ENCODE results near the gene IZUMO3.
"Not testable (repeated sequence)": the region's sequence is repeated elsewhere in the genome, so short reads cannot be mapped to it uniquely, and the experiment has no call there.

Gene IZUMO3

GRCh38 chr9:24545847-24546522 lies at the start of gene IZUMO3:
Gene IZUMO3 (minus strand): TSS chr9:24545897. CDS start chr9:24545649, 248 bp downstream.
- no peak for DNase-seq (ENCODE audit: low read depth)
- Histone ChIP-seq H3K36me3 (ENCODE audit: control insufficient read depth, insufficient read depth, low read length, severe bottlenecking) (no peaks in the 10 kb centered on the region), H3K27me3 (replicated peaks; ENCODE audit: control insufficient read depth, insufficient read depth, low read length) (no peaks in the 10 kb centered on the region), H3K4me3 (ENCODE audit: low read length) (no peak within 1 kb of the TSS), H3K9ac (ENCODE audit: low read length) (no peak within 1 kb of the TSS), H3K4me1 (ENCODE audit: control insufficient read depth, insufficient read depth, low read length) (no peaks in the 10 kb centered on the region), H3K9me3 (ENCODE audit: control insufficient read depth, low read length) (no peaks in the 10 kb centered on the region)

GRCh38 chr9:24594234-24594850 lies 48.6 kb upstream of the IZUMO3 start:
- Histone ChIP-seq H3K9me3 (ENCODE audit: control insufficient read depth, low read length) (no peaks in the 10 kb centered on the region), H3K27me3 (replicated peaks; ENCODE audit: control insufficient read depth, insufficient read depth, low read length) (no peaks in the 10 kb centered on the region), H3K4me3 (ENCODE audit: low read length) (no peak overlapping the region), H3K36me3 (ENCODE audit: control insufficient read depth, insufficient read depth, low read length, severe bottlenecking) (no peaks in the 10 kb centered on the region), H3K9ac (ENCODE audit: low read length) (no peak overlapping the region), H3K4me1 (ENCODE audit: control insufficient read depth, insufficient read depth, low read length) (no peaks in the 10 kb centered on the region)
- DNase-seq (ENCODE audit: low read depth), result no peak

GRCh38 chr9:24590432-24590831 lies 44.7 kb upstream of the IZUMO3 start:
- H3K36me3 ChIP-seq (ENCODE audit: control insufficient read depth, insufficient read depth, low read length, severe bottlenecking), result no peaks in the 10 kb centered on the region
- no peaks in the 10 kb centered on the region for H3K27me3 ChIP-seq (replicated peaks; ENCODE audit: control insufficient read depth, insufficient read depth, low read length)
- no peaks in the 10 kb centered on the region for H3K4me1 ChIP-seq (ENCODE audit: control insufficient read depth, insufficient read depth, low read length)
- no peak for DNase-seq (ENCODE audit: low read depth)
- H3K4me3 ChIP-seq (ENCODE audit: low read length), result no peak overlapping the region
- peaks cover 16% of the 10 kb centered on the region for H3K9me3 ChIP-seq (ENCODE audit: control insufficient read depth, low read length)
- no peak overlapping the region for H3K9ac ChIP-seq (ENCODE audit: low read length)

- no peaks in the 10 kb centered on the region for H3K4me1 ChIP-seq (ENCODE audit: control insufficient read depth, insufficient read depth, low read length)
- H3K9ac ChIP-seq (ENCODE audit: low read length), result no peak overlapping the region
- no peaks in the 10 kb centered on the region for H3K27me3 ChIP-seq (replicated peaks; ENCODE audit: control insufficient read depth, insufficient read depth, low read length)
- H3K9me3 ChIP-seq (ENCODE audit: control insufficient read depth, low read length), result peaks cover 26% of the 10 kb centered on the region
- H3K4me3 ChIP-seq (ENCODE audit: low read length), result no peak overlapping the region
- no peaks in the 10 kb centered on the region for H3K36me3 ChIP-seq (ENCODE audit: control insufficient read depth, insufficient read depth, low read length, severe bottlenecking)
- no peak for DNase-seq (ENCODE audit: low read depth)
Observed at GRCh38 chr9:24587883-24588282, 42.2 kb upstream of the IZUMO3 start.

- Histone ChIP-seq H3K4me3 (ENCODE audit: low read length) (no peak overlapping the region), H3K4me1 (ENCODE audit: control insufficient read depth, insufficient read depth, low read length) (no peaks in the 10 kb centered on the region), H3K9ac (ENCODE audit: low read length) (no peak overlapping the region), H3K36me3 (ENCODE audit: control insufficient read depth, insufficient read depth, low read length, severe bottlenecking) (no peaks in the 10 kb centered on the region), H3K9me3 (ENCODE audit: control insufficient read depth, low read length) (peaks cover 26% of the 10 kb centered on the region), H3K27me3 (replicated peaks; ENCODE audit: control insufficient read depth, insufficient read depth, low read length) (no peaks in the 10 kb centered on the region)
- DNase-seq (ENCODE audit: low read depth), result no peak
Observed at GRCh38 chr9:24582146-24583126, 36.7 kb upstream of the IZUMO3 start.

GRCh38 chr9:24580005-24580404 lies 34.3 kb upstream of the IZUMO3 start:
- H3K9ac ChIP-seq (ENCODE audit: low read length); H3K4me3 ChIP-seq (ENCODE audit: low read length): not testable (repeated sequence)

GRCh38 chr9:24572406-24572805 lies 26.7 kb upstream of the IZUMO3 start:
- Histone ChIP-seq H3K9me3 (ENCODE audit: control insufficient read depth, low read length) (no peaks in the 10 kb centered on the region), H3K9ac (ENCODE audit: low read length) (no peak overlapping the region), H3K4me1 (ENCODE audit: control insufficient read depth, insufficient read depth, low read length) (peaks cover 7% of the 10 kb centered on the region), H3K27me3 (replicated peaks; ENCODE audit: control insufficient read depth, insufficient read depth, low read length) (no peaks in the 10 kb centered on the region), H3K36me3 (ENCODE audit: control insufficient read depth, insufficient read depth, low read length, severe bottlenecking) (no peaks in the 10 kb centered on the region), H3K4me3 (ENCODE audit: low read length) (no peak overlapping the region)
- no peak for DNase-seq (ENCODE audit: low read depth)

More at GRCh38 chr9:24580005-24580404, 34.3 kb upstream of the IZUMO3 start:
- H3K9me3 ChIP-seq (ENCODE audit: control insufficient read depth, low read length); H3K36me3 ChIP-seq (ENCODE audit: control insufficient read depth, insufficient read depth, low read length, severe bottlenecking); H3K27me3 ChIP-seq (replicated peaks; ENCODE audit: control insufficient read depth, insufficient read depth, low read length); DNase-seq (ENCODE audit: low read depth); H3K4me1 ChIP-seq (ENCODE audit: control insufficient read depth, insufficient read depth, low read length): not testable (repeated sequence)

- no peaks in the 10 kb centered on the region for H3K27me3 ChIP-seq (replicated peaks; ENCODE audit: control insufficient read depth, insufficient read depth, low read length)
- no peak overlapping the region for H3K9ac ChIP-seq (ENCODE audit: low read length)
- H3K9me3 ChIP-seq (ENCODE audit: control insufficient read depth, low read length), result peaks cover 2% of the 10 kb centered on the region
- no peak for DNase-seq (ENCODE audit: low read depth)
- H3K36me3 ChIP-seq (ENCODE audit: control insufficient read depth, insufficient read depth, low read length, severe bottlenecking), result no peaks in the 10 kb centered on the region
- no peak overlapping the region for H3K4me3 ChIP-seq (ENCODE audit: low read length)
- no peaks in the 10 kb centered on the region for H3K4me1 ChIP-seq (ENCODE audit: control insufficient read depth, insufficient read depth, low read length)
Observed at GRCh38 chr9:24561957-24562356, 16.3 kb upstream of the IZUMO3 start.

- Histone ChIP-seq H3K4me3 (ENCODE audit: low read length) (no peak overlapping the region), H3K9ac (ENCODE audit: low read length) (no peak overlapping the region), H3K36me3 (ENCODE audit: control insufficient read depth, insufficient read depth, low read length, severe bottlenecking) (no peaks in the 10 kb centered on the region), H3K4me1 (ENCODE audit: control insufficient read depth, insufficient read depth, low read length) (no peaks in the 10 kb centered on the region), H3K9me3 (ENCODE audit: control insufficient read depth, low read length) (no peaks in the 10 kb centered on the region), H3K27me3 (replicated peaks; ENCODE audit: control insufficient read depth, insufficient read depth, low read length) (no peaks in the 10 kb centered on the region)
- no peak for DNase-seq (ENCODE audit: low read depth)
Observed at GRCh38 chr9:24553183-24553552, 7.5 kb upstream of the IZUMO3 start.

GRCh38 chr9:24552526-24553182 lies 7.0 kb upstream of the IZUMO3 start:
- Histone ChIP-seq H3K9ac (ENCODE audit: low read length) (no peak overlapping the region), H3K27me3 (replicated peaks; ENCODE audit: control insufficient read depth, insufficient read depth, low read length) (no peaks in the 10 kb centered on the region), H3K9me3 (ENCODE audit: control insufficient read depth, low read length) (no peaks in the 10 kb centered on the region), H3K36me3 (ENCODE audit: control insufficient read depth, insufficient read depth, low read length, severe bottlenecking) (no peaks in the 10 kb centered on the region), H3K4me3 (ENCODE audit: low read length) (no peak overlapping the region), H3K4me1 (ENCODE audit: control insufficient read depth, insufficient read depth, low read length) (no peaks in the 10 kb centered on the region)
- no peak for DNase-seq (ENCODE audit: low read depth)

GRCh38 chr9:24545285-24545684 lies 412 bp downstream of the IZUMO3 start:
- Histone ChIP-seq H3K27me3 (replicated peaks; ENCODE audit: control insufficient read depth, insufficient read depth, low read length) (no peaks in the 10 kb centered on the region), H3K9ac (ENCODE audit: low read length) (no peak overlapping the region), H3K4me3 (ENCODE audit: low read length) (no peak overlapping the region), H3K4me1 (ENCODE audit: control insufficient read depth, insufficient read depth, low read length) (no peaks in the 10 kb centered on the region), H3K36me3 (ENCODE audit: control insufficient read depth, insufficient read depth, low read length, severe bottlenecking) (no peaks in the 10 kb centered on the region), H3K9me3 (ENCODE audit: control insufficient read depth, low read length) (no peaks in the 10 kb centered on the region)
- no peak for DNase-seq (ENCODE audit: low read depth)
